Measurements from ENCODE around the gene FCER1G.

DNA sequence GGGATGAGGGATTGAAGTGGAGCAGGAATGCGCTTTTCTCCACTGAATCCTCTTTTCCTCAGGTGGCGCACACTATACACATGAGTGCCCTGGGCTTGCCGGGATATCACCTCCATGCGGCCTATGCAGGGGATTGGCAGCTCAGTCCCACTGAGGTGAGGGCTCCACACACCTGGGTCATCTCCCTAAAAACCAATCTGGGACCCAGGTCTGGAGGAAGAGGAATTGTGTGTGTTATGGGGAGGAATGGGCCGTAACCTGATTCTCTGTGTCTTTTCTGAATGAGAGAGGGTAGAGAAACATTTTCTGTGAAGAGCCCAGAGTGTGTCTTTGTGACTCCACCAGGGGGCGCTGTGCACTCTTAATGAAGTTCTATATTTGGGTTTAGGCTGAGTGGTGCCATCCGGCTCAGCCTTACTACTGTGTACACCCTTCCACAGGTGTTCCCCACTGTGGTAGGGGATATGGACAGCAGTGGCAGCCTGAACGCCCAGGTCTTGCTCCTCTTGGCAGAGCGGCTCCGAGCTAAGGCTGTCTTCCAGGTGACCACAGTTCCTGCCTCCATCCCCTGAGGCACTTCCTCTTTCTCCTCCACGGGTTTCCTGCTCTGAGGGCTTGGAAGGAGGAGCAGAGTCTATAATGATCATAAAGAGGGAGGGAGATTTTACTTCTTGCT, 12.2 kb downstream of the FCER1G start:
- TF ChIP-seq, protein P1, sequence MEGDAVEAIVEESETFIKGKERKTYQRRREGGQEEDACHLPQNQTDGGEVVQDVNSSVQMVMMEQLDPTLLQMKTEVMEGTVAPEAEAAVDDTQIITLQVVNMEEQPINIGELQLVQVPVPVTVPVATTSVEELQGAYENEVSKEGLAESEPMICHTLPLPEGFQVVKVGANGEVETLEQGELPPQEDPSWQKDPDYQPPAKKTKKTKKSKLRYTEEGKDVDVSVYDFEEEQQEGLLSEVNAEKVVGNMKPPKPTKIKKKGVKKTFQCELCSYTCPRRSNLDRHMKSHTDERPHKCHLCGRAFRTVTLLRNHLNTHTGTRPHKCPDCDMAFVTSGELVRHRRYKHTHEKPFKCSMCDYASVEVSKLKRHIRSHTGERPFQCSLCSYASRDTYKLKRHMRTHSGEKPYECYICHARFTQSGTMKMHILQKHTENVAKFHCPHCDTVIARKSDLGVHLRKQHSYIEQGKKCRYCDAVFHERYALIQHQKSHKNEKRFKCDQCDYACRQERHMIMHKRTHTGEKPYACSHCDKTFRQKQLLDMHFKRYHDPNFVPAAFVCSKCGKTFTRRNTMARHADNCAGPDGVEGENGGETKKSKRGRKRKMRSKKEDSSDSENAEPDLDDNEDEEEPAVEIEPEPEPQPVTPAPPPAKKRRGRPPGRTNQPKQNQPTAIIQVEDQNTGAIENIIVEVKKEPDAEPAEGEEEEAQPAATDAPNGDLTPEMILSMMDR (conservative IDR thresholded peaks at IDR 0.05; ENCODE audit: low read length) = peak; percentile 94
- no peak for TF ChIP-seq EZH2phosphoT487 (IDR thresholded peaks at IDR 0.05; ENCODE audit: borderline replicate concordance)

All from Loucy (cell line).